ENCODE results near the gene UROS.

DNA sequence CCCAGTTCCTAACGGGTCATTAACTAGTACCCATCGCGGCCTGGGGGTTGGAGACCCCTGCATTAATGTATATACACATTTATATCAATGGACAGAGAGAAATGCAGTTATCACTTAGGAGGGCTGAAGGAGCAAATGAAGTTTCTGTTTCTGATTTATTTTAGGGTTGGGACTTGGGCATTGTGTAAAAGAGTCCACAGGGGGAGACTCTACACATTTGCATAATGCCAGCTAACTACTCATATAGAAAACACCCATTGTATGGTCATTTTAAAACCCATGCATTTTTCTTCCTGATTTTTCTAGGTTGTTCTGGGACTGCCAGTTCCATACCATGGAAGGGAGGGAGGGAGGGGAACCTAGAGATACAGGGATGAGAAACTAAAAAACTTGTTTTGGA, 23.8 kb upstream of the UROS start:
- TF ChIP-seq, protein P1, sequence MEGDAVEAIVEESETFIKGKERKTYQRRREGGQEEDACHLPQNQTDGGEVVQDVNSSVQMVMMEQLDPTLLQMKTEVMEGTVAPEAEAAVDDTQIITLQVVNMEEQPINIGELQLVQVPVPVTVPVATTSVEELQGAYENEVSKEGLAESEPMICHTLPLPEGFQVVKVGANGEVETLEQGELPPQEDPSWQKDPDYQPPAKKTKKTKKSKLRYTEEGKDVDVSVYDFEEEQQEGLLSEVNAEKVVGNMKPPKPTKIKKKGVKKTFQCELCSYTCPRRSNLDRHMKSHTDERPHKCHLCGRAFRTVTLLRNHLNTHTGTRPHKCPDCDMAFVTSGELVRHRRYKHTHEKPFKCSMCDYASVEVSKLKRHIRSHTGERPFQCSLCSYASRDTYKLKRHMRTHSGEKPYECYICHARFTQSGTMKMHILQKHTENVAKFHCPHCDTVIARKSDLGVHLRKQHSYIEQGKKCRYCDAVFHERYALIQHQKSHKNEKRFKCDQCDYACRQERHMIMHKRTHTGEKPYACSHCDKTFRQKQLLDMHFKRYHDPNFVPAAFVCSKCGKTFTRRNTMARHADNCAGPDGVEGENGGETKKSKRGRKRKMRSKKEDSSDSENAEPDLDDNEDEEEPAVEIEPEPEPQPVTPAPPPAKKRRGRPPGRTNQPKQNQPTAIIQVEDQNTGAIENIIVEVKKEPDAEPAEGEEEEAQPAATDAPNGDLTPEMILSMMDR (IDR thresholded peaks at IDR 0.05), result no peak
- TF ChIP-seq POLR2A (IDR thresholded peaks at IDR 0.05), result no peak
- TF ChIP-seq POLR2AphosphoS5 (IDR thresholded peaks at IDR 0.05), result no peak

Data from breast epithelium (tissue), 3 donors.